ENCODE data around the gene PSEN1.

Gene PSEN1

GRCh38 chr14:73238941-73239340 lies 102.6 kb downstream of the PSEN1 start:
- no peak for TF ChIP-seq GABPA (IDR thresholded peaks at IDR 0.05; ENCODE audit: low read depth)
- no peak for TF ChIP-seq REST (IDR thresholded peaks at IDR 0.05; ENCODE audit: insufficient replicate concordance, low read depth)
- no peak for TF ChIP-seq CTCF (IDR thresholded peaks at IDR 0.05; ENCODE audit: insufficient read depth, low read length)
- TF ChIP-seq POLR2AphosphoS5 (IDR thresholded peaks at IDR 0.05; ENCODE audit: low read depth), result no peak
- TF ChIP-seq SPI1 (IDR thresholded peaks at IDR 0.05; ENCODE audit: borderline replicate concordance, low read depth), result no peak
- Histone ChIP-seq H3K27me3 (ENCODE audit: insufficient read depth, poor library complexity, severe bottlenecking) (peaks cover 14% of the 10 kb centered on the region), H3K27ac (replicated peaks) (no peak overlapping the region), H3K4me3 (replicated peaks; ENCODE audit: insufficient read depth, low read length) (no peak overlapping the region)
- no peak for DNase-seq (ENCODE audit: low read depth in 1 of 2, low spot score in 1 of 2)

- H3K27me3 ChIP-seq (ENCODE audit: insufficient read depth, poor library complexity, severe bottlenecking), result peaks cover 14% of the 10 kb centered on the region
- DNase-seq (ENCODE audit: low read depth in 1 of 2, low spot score in 1 of 2), result no peak
- no peak overlapping the region for H3K4me3 ChIP-seq (replicated peaks; ENCODE audit: insufficient read depth, low read length)
- no peak overlapping the region for H3K27ac ChIP-seq (replicated peaks)
- TF ChIP-seq POLR2AphosphoS5 (IDR thresholded peaks at IDR 0.05; ENCODE audit: low read depth), result no peak
- no peak for TF ChIP-seq REST (IDR thresholded peaks at IDR 0.05; ENCODE audit: insufficient replicate concordance, low read depth)
- no peak for TF ChIP-seq GABPA (IDR thresholded peaks at IDR 0.05; ENCODE audit: low read depth)
- TF ChIP-seq SPI1 (IDR thresholded peaks at IDR 0.05; ENCODE audit: borderline replicate concordance, low read depth), result no peak
- no peak for TF ChIP-seq CTCF (IDR thresholded peaks at IDR 0.05; ENCODE audit: insufficient read depth, low read length)
Observed at GRCh38 chr14:73239393-73240241, 103.3 kb downstream of the PSEN1 start.

- H3K27ac ChIP-seq (replicated peaks), result no peak overlapping the region
- peak in 1 of 2 experiments; percentile 18 for DNase-seq (ENCODE audit: low read depth in 1 of 2, low spot score in 1 of 2)
- H3K27me3 ChIP-seq (ENCODE audit: insufficient read depth, poor library complexity, severe bottlenecking), result peaks cover 14% of the 10 kb centered on the region
- TF ChIP-seq CTCF (IDR thresholded peaks at IDR 0.05; ENCODE audit: insufficient read depth, low read length) (no peak), REST (IDR thresholded peaks at IDR 0.05; ENCODE audit: insufficient replicate concordance, low read depth) (no peak), SPI1 (IDR thresholded peaks at IDR 0.05; ENCODE audit: borderline replicate concordance, low read depth) (peak; percentile 8; the same call in 1 of the 2 replicates), GABPA (IDR thresholded peaks at IDR 0.05; ENCODE audit: low read depth) (no peak)
- no peak overlapping the region for H3K4me3 ChIP-seq (replicated peaks; ENCODE audit: insufficient read depth, low read length)
Observed at GRCh38 chr14:73240816-73241480, 104.6 kb downstream of the PSEN1 start.

Data from HL-60 (cell line).